GM19043 (cell line): ENCODE results near the gene PHTF2.
A peak's percentile ranks its signal among the peaks of the same experiment; 100 is the strongest.

Experiments used
- ATAC-seq: cut with Tn5 transposase; IDR thresholded peaks from one replicate; pipeline ENCODE4 v1.9.1; 2021; ENCODE audit warnings: low read depth; ENCODE audit not compliant: unreplicated experiment

PHTF2 gene

GRCh38 chr7:77917500-77918262 is 119.1 kb downstream of the PHTF2 start:
- no peak for ATAC-seq

GRCh38 chr7:77918676-77919075 is 120.1 kb downstream of the PHTF2 start:
- no peak for ATAC-seq

GRCh38 chr7:77923419-77923818 is 124.8 kb downstream of the PHTF2 start:
- no peak for ATAC-seq

- ATAC-seq, result no peak
Measured at GRCh38 chr7:77930496-77930895, 131.9 kb downstream of the PHTF2 start.

- no peak for ATAC-seq
Measured at GRCh38 chr7:77931841-77932240, 133.3 kb downstream of the PHTF2 start.

- no peak for ATAC-seq
Measured at GRCh38 chr7:77933394-77933793, 134.8 kb downstream of the PHTF2 start.

GRCh38 chr7:77935652-77936348 is 137.2 kb downstream of the PHTF2 start:
- no peak for ATAC-seq

- ATAC-seq, result no peak
Measured at GRCh38 chr7:77940647-77941046, 142.1 kb downstream of the PHTF2 start.

GRCh38 chr7:77942431-77942830 is 143.9 kb downstream of the PHTF2 start:
- ATAC-seq, result no peak

- no peak for ATAC-seq
Measured at GRCh38 chr7:77944183-77945182, 145.9 kb downstream of the PHTF2 start.

GRCh38 chr7:77950548-77950947 is 152.0 kb downstream of the PHTF2 start:
- ATAC-seq, result peak; percentile 54

GRCh38 chr7:77954773-77955555 is 156.4 kb downstream of the PHTF2 start:
- no peak for ATAC-seq

GRCh38 chr7:77958436-77958835 is 159.9 kb downstream of the PHTF2 start:
- no peak for ATAC-seq

GRCh38 chr7:77959080-77959479 is 160.5 kb downstream of the PHTF2 start:
- no peak for ATAC-seq

GRCh38 chr7:77960336-77960735 is 161.8 kb downstream of the PHTF2 start:
- ATAC-seq, result no peak

GRCh38 chr7:77967429-77967828 is 168.9 kb downstream of the PHTF2 start:
- no peak for ATAC-seq

GRCh38 chr7:77971726-77972125 is 173.2 kb downstream of the PHTF2 start:
- ATAC-seq, result no peak

- no peak for ATAC-seq
Measured at GRCh38 chr7:77975672-77976480, 177.3 kb downstream of the PHTF2 start.

- ATAC-seq, result no peak
Measured at GRCh38 chr7:77979219-77979618, 180.6 kb downstream of the PHTF2 start.
